Smooth muscle cell (in vitro differentiated cells): Measurements from ENCODE around the gene VAV1. TPM values are rescaled to one million over a fixed set of nuclear protein-coding genes. Genes with fewer than 3 reads are reported as not detected.
"Not testable (repeated sequence)": the region's sequence is repeated elsewhere in the genome, so short reads cannot be mapped to it uniquely, and the experiment has no call there.

Experiments used
- DNase-seq: peaks from one replicate; lab custom pipeline; 2025; ENCODE audit not compliant: unreplicated experiment; lab: John Stamatoyannopoulos, UW
- H2AFZ ChIP-seq: fragments of 200-600 bp; sonication (generic); 2 replicates; pipeline ENCODE4 v1.6.0; 2016; ENCODE audit warnings: antibody characterized with exemption, low read depth, mild to moderate bottlenecking
- H3F3A ChIP-seq: fragments of 200-600 bp; sonication (generic); 2 replicates; pipeline ENCODE4 v1.6.0; 2017; ENCODE audit warnings: antibody characterized with exemption, low read depth
- H3K27ac ChIP-seq: fragments of 200-600 bp; sonication (generic); 2 replicates; pipeline ENCODE4 v1.5.1; 2016; ENCODE audit warnings: low read depth, mild to moderate bottlenecking
- H3K27me3 ChIP-seq: fragments of 200-600 bp; sonication (generic); 2 replicates; pipeline ENCODE4 v1.6.1; 2016; ENCODE audit warnings: low read depth, mild to moderate bottlenecking
- H3K36me3 ChIP-seq: fragments of 200-600 bp; sonication (generic); 2 replicates; pipeline ENCODE4 v1.5.1; 2016; ENCODE audit warnings: low read depth
- H3K4me1 ChIP-seq: fragments of 200-600 bp; sonication (generic); 2 replicates; pipeline ENCODE4 v1.5.1; 2016; ENCODE audit warnings: low read depth
- H3K4me2 ChIP-seq: fragments of 200-600 bp; sonication (generic); 2 replicates; pipeline ENCODE4 v1.6.0; 2016; ENCODE audit warnings: mild to moderate bottlenecking
- H3K4me3 ChIP-seq: fragments of 200-600 bp; sonication (generic); 2 replicates; pipeline ENCODE4 v1.5.1; 2016; ENCODE audit warnings: mild to moderate bottlenecking
- H3K79me2 ChIP-seq: fragments of 200-600 bp; sonication (generic); 2 replicates; pipeline ENCODE4 v1.6.0; 2016; ENCODE audit warnings: low read depth, mild to moderate bottlenecking
- H3K9ac ChIP-seq: fragments of 200-600 bp; sonication (generic); 2 replicates; pipeline ENCODE4 v1.6.0; 2016; ENCODE audit warnings: low read depth
- H3K9me3 ChIP-seq: fragments of 200-600 bp; sonication (generic); replicated peaks from 2 replicates; pipeline ENCODE4 v1.5.1; 2016; ENCODE audit warnings: low read depth
- H4K20me1 ChIP-seq: fragments of 200-600 bp; sonication (generic); 2 replicates; pipeline ENCODE4 v1.6.0; 2016; ENCODE audit warnings: low read depth
- CTCF ChIP-seq: fragments of 200-600 bp; sonication (generic); IDR thresholded peaks from 2 replicates; pipeline ENCODE4 v1.5.1; 2017; ENCODE audit warnings: borderline replicate concordance, mild to moderate bottlenecking, antibody characterized with exemption; ENCODE audit not compliant: insufficient read depth, poor library complexity, severe bottlenecking
- WGBS: methylation state at CpG from one replicate; pipeline ENCODE4 v1.1.7; 2016; ENCODE audit warnings: low lambda C conversion rate; 5-methylcytosine and 5-hydroxymethylcytosine counted together
- polyA plus RNA-seq: library from polyadenylated mRNA; unstranded; fragments of >200 nt; fragmentation: Nextera tagmentation; extraction: Ambion mirVana; gene quantifications from 2 replicates; pipeline ENCODE4 v1.2.1, GENCODE V29; 2016
- total RNA-seq: library from RNA; depleted of rRNA; stranded (reverse); fragments of >200 nt; gene quantifications from 2 replicates; pipeline ENCODE4 v1.2.3, GENCODE V29; 2014

Gene VAV1
- total and polyA plus RNA-seq, 2 experiments from 2014 or later = not detected

- no peak overlapping the region for H2AFZ ChIP-seq
- H3K4me3 ChIP-seq = no peak overlapping the region
- no peak overlapping the region for H3K27ac ChIP-seq
- DNase-seq = no peak
- no peak for TF ChIP-seq CTCF
- no peak overlapping the region for H3K9ac ChIP-seq
- H3K36me3 ChIP-seq = no peaks in the 10 kb centered on the region
- H3K4me2 ChIP-seq = no peak overlapping the region
- H3K9me3 ChIP-seq = no peaks in the 10 kb centered on the region
- H3K4me1 ChIP-seq = no peaks in the 10 kb centered on the region
- 89% methylated on average over 9 of the region's 9 CpGs for WGBS
- no peaks in the 10 kb centered on the region for H3F3A ChIP-seq
- H3K79me2 ChIP-seq = no peaks in the 10 kb centered on the region
- H3K27me3 ChIP-seq = no peaks in the 10 kb centered on the region
- no peaks in the 10 kb centered on the region for H4K20me1 ChIP-seq
Observed at GRCh38 chr19:6864325-6864940, 91.9 kb downstream of the VAV1 start.

GRCh38 chr19:6865849-6866248, 93.3 kb downstream of the VAV1 start:
- H3K4me1 ChIP-seq = no peaks in the 10 kb centered on the region
- no peak for TF ChIP-seq CTCF

GRCh38 chr19:6866741-6867151, 94.2 kb downstream of the VAV1 start:
- no peaks in the 10 kb centered on the region for H4K20me1 ChIP-seq
- TF ChIP-seq CTCF = no peak
- no peak overlapping the region for H3K27ac ChIP-seq
- no peaks in the 10 kb centered on the region for H3K36me3 ChIP-seq
- no peak overlapping the region for H2AFZ ChIP-seq
- H3F3A ChIP-seq = no peaks in the 10 kb centered on the region
- H3K79me2 ChIP-seq = no peaks in the 10 kb centered on the region
- no peaks in the 10 kb centered on the region for H3K9me3 ChIP-seq
- H3K4me3 ChIP-seq = no peak overlapping the region
- no peak for DNase-seq
- no peak overlapping the region for H3K4me2 ChIP-seq
- no peaks in the 10 kb centered on the region for H3K27me3 ChIP-seq
- 81% methylated on average over 6 of the region's 6 CpGs for WGBS
- H3K9ac ChIP-seq = no peak overlapping the region
- H3K4me1 ChIP-seq = no peaks in the 10 kb centered on the region

More at GRCh38 chr19:6865849-6866248, 93.3 kb downstream of the VAV1 start:
- no peak for DNase-seq
- Histone ChIP-seq H3K27ac (no peak overlapping the region), H3K36me3 (no peaks in the 10 kb centered on the region), H3K4me3 (no peak overlapping the region), H3F3A (no peaks in the 10 kb centered on the region), H3K27me3 (no peaks in the 10 kb centered on the region), H3K4me2 (no peak overlapping the region), H2AFZ (no peak overlapping the region), H4K20me1 (no peaks in the 10 kb centered on the region), H3K9ac (no peak overlapping the region), H3K79me2 (no peaks in the 10 kb centered on the region), H3K9me3 (no peaks in the 10 kb centered on the region)
- WGBS = 85% methylated on average over 10 of the region's 10 CpGs

- no peak for TF ChIP-seq CTCF
- no peaks in the 10 kb centered on the region for H3K79me2 ChIP-seq
- no peaks in the 10 kb centered on the region for H3K9me3 ChIP-seq
- no peaks in the 10 kb centered on the region for H3F3A ChIP-seq
- no peak overlapping the region for H3K27ac ChIP-seq
- H3K4me2 ChIP-seq = no peak overlapping the region
- no peaks in the 10 kb centered on the region for H3K36me3 ChIP-seq
- no peak overlapping the region for H3K9ac ChIP-seq
- WGBS = 61% methylated on average over 4 of the region's 4 CpGs
- H3K4me3 ChIP-seq = no peak overlapping the region
- H3K4me1 ChIP-seq = no peaks in the 10 kb centered on the region
- H2AFZ ChIP-seq = no peak overlapping the region
- DNase-seq = no peak
- no peaks in the 10 kb centered on the region for H3K27me3 ChIP-seq
- H4K20me1 ChIP-seq = no peaks in the 10 kb centered on the region
Observed at GRCh38 chr19:6868351-6868750, 95.8 kb downstream of the VAV1 start.

GRCh38 chr19:6869151-6869882, 96.8 kb downstream of the VAV1 start:
- not testable (repeated sequence) for H3K4me1 ChIP-seq, H3K9me3 ChIP-seq, H3K4me3 ChIP-seq, H4K20me1 ChIP-seq, H2AFZ ChIP-seq, H3K27me3 ChIP-seq, H3K79me2 ChIP-seq, H3F3A ChIP-seq, H3K36me3 ChIP-seq, H3K4me2 ChIP-seq, DNase-seq, H3K27ac ChIP-seq, H3K9ac ChIP-seq
- WGBS = 89% methylated on average over 22 of the region's 22 CpGs
